Peyer's patch (tissue), 4 donors: ENCODE results near the gene SPNS3. TPM values are rescaled to one million over a fixed set of nuclear protein-coding genes. Genes with fewer than 3 reads are reported as not detected.
A peak's percentile ranks its signal among the peaks of the same experiment; 100 is the strongest.

Source experiments
- DNase-seq, 3 donors: peaks; one replicate each; pipeline ENCODE4 v3.0.0-alpha.2; 2017 to 2019
- H3K27ac ChIP-seq, 4 donors: fragments of 200-600 bp; sonication (generic); one replicate each; pipeline ENCODE4 v1.5.1; 2016 to 2019
- H3K27me3 ChIP-seq, 2 donors: fragments of 200-600 bp; sonication (generic); one replicate each; pipeline ENCODE4 v1.5.1; 2019
- H3K36me3 ChIP-seq, 3 donors: fragments of 200-600 bp; sonication (generic); one replicate each; pipeline ENCODE4 v1.5.1; 2016 to 2019
- H3K4me1 ChIP-seq, 4 donors: fragments of 200-600 bp; sonication (generic); one replicate each; pipeline ENCODE4 v1.5.1; 2016 to 2019
- H3K4me3 ChIP-seq, 4 donors: fragments of 200-600 bp; sonication (generic); 1 replicate in 3 of 4; 2 replicates in 1 of 4; pipeline ENCODE4 v1.5.1; 2016 to 2019; ENCODE audit warnings: mild to moderate bottlenecking in 1 of 4
- H3K9me3 ChIP-seq, 4 donors: fragments of 200-600 bp; sonication (generic); one replicate each; pipeline ENCODE4 v1.5.1; 2016 to 2019; ENCODE audit warnings: mild to moderate bottlenecking in 1 of 4
- POLR2A ChIP-seq, 2 donors: fragments of 450-650 bp; IDR thresholded peaks; one replicate each; pipeline ENCODE4 v1.5.1; 2017; ENCODE audit warnings: antibody characterized with exemption in 2 of 2, mild to moderate bottlenecking in 2 of 2, moderate library complexity in 2 of 2
- total RNA-seq, 4 donors: library from RNA; depleted of rRNA; stranded (reverse); fragments of >200 nt; gene quantifications; one replicate each; pipeline ENCODE4 v1.1.0, GENCODE V29; 2016
- TF ChIP-seq, protein P1 (sequence below), 6 experiments: fragments of 450-650 bp in 4 of 6; fragments of 200-600 bp in 2 of 6; sonication (generic) in 1 of 6; IDR thresholded peaks; one replicate each; pipeline ENCODE4 v1.5.1; 2017 to 2019; ENCODE audit warnings: antibody characterized with exemption in 6 of 6, mild to moderate bottlenecking in 3 of 6, moderate library complexity in 1 of 6

SPNS3 gene
- total RNA-seq, 4 donors from 2014 or later, result 1.1 to 2.0 TPM; not detected in 2

- DNase-seq, result no peak
- TF ChIP-seq POLR2A (IDR thresholded peaks at IDR 0.05), result no peak
- no peaks in the 10 kb centered on the region for H3K27me3 ChIP-seq
- no peaks in the 10 kb centered on the region for H3K36me3 ChIP-seq
- H3K4me3 ChIP-seq, result peak overlapping the region in 1 of 4 donors; percentile 57
- peaks cover 0 to 34% (median 19%) of the 10 kb centered on the region in 4 donors for H3K4me1 ChIP-seq
- no peaks in the 10 kb centered on the region for H3K9me3 ChIP-seq
- peak overlapping the region in 2 of 4 donors; percentile 18 to 82 for H3K27ac ChIP-seq
These were observed 67.7 kb downstream of the SPNS3 start for GRCh38 chr17:4501295-4501949.

DNA sequence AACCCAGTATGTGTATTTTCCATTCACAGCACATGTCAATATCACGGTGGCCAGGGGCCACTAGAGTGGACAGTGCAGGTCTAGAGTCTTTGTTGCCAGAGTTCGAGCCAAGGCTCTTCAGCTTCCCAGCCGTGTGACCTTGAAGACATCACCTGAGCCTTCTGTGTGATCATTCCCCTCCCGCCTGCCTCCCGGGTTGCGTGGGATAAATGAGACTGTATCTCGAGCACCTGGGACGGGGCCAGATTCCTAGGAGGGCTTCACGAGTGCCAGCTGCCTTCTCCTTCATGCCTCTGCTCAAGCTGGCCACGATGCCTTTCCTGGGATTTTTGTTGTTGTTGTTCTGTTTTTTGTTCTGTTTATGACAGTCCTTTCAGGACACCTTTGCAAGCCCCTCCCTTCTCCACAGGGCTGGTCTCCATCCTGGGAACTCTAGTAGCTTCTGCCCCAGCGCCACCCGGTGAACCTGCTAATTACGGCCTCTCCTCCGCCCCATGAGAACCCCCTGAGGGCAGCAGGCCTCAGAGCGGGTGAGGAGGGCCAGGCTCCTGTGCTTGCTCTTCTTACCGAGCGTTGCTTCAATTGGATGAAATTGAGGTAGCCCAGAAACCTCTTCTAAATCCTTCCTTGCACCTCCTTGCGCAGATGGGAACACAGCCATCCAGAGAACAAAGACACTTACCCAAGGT, 68.9 kb downstream of the SPNS3 start:
- TF ChIP-seq, protein P1, sequence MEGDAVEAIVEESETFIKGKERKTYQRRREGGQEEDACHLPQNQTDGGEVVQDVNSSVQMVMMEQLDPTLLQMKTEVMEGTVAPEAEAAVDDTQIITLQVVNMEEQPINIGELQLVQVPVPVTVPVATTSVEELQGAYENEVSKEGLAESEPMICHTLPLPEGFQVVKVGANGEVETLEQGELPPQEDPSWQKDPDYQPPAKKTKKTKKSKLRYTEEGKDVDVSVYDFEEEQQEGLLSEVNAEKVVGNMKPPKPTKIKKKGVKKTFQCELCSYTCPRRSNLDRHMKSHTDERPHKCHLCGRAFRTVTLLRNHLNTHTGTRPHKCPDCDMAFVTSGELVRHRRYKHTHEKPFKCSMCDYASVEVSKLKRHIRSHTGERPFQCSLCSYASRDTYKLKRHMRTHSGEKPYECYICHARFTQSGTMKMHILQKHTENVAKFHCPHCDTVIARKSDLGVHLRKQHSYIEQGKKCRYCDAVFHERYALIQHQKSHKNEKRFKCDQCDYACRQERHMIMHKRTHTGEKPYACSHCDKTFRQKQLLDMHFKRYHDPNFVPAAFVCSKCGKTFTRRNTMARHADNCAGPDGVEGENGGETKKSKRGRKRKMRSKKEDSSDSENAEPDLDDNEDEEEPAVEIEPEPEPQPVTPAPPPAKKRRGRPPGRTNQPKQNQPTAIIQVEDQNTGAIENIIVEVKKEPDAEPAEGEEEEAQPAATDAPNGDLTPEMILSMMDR (IDR thresholded peaks at IDR 0.05), result no peak
- TF ChIP-seq POLR2A (IDR thresholded peaks at IDR 0.05), result no peak
- Histone ChIP-seq H3K27ac (no peak overlapping the region), H3K4me1 (peaks cover 0 to 34% (median 19%) of the 10 kb centered on the region in 4 donors), H3K27me3 (no peaks in the 10 kb centered on the region), H3K4me3 (no peak overlapping the region), H3K36me3 (no peaks in the 10 kb centered on the region), H3K9me3 (no peaks in the 10 kb centered on the region)
- no peak for DNase-seq

GRCh38 chr17:4503283-4504025, 69.7 kb downstream of the SPNS3 start:
- peaks cover 0 to 28% (median 13%) of the 10 kb centered on the region in 4 donors for H3K4me1 ChIP-seq
- TF ChIP-seq POLR2A (IDR thresholded peaks at IDR 0.05), result no peak
- TF ChIP-seq, protein P1 (IDR thresholded peaks at IDR 0.05), result no peak
- no peaks in the 10 kb centered on the region for H3K36me3 ChIP-seq
- H3K4me3 ChIP-seq, result no peak overlapping the region
- no peak overlapping the region for H3K27ac ChIP-seq
- H3K9me3 ChIP-seq, result no peaks in the 10 kb centered on the region
- H3K27me3 ChIP-seq, result no peaks in the 10 kb centered on the region
- no peak for DNase-seq

GRCh38 chr17:4504188-4504587, 70.4 kb downstream of the SPNS3 start:
- no peak for TF ChIP-seq POLR2A (IDR thresholded peaks at IDR 0.05)
- TF ChIP-seq, protein P1 (IDR thresholded peaks at IDR 0.05), result no peak
- Histone ChIP-seq H3K27ac (no peak overlapping the region), H3K4me3 (no peak overlapping the region), H3K4me1 (peaks cover 0 to 31% (median 10%) of the 10 kb centered on the region in 4 donors), H3K9me3 (no peaks in the 10 kb centered on the region), H3K36me3 (no peaks in the 10 kb centered on the region), H3K27me3 (no peaks in the 10 kb centered on the region)
- no peak for DNase-seq

DNA sequence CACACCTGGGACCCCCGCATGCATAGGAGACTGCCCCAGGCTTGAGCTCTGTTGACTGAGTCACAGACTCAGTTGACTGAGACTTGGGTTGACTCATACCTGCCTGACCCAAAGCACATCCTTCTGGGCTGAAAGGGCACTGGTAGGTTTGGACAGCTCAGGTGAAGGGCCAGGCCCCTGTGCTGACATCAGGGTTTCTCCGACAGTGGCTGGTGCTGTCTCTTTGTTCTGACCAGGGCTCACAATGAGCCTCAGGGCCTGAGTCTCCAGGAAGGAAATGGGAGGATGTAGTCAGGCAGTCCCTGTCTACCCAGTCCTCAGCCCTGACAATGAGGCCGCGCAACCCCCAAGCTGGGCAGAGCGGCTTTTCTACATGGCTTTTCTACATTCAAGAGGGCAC, 71.4 kb downstream of the SPNS3 start:
- no peak for DNase-seq
- TF ChIP-seq POLR2A (IDR thresholded peaks at IDR 0.05), result no peak
- TF ChIP-seq, protein P1 (IDR thresholded peaks at IDR 0.05), result no peak
- no peaks in the 10 kb centered on the region for H3K27me3 ChIP-seq
- no peaks in the 10 kb centered on the region for H3K36me3 ChIP-seq
- no peaks in the 10 kb centered on the region for H3K9me3 ChIP-seq
- H3K27ac ChIP-seq, result no peak overlapping the region
- H3K4me1 ChIP-seq, result peaks cover 0 to 21% (median 3%) of the 10 kb centered on the region in 4 donors
- H3K4me3 ChIP-seq, result no peak overlapping the region
